HepG2 (cell line): ENCODE results near the gene CNDP1. TPM values are rescaled to one million over a fixed set of nuclear protein-coding genes. Genes with fewer than 3 reads are reported as not detected.
A peak's percentile ranks its signal among the peaks of the same experiment; 100 is the strongest.

Source experiments
- CCAR2 ChIP-seq: fragments of 200-400 bp; formaldehyde crosslinking; optimal IDR thresholded peaks from 2 replicates; pipeline ENCODE3; 2018; ENCODE audit warnings: low read depth, mild to moderate bottlenecking, low read length, moderate library complexity
- HMG20A ChIP-seq: IDR thresholded peaks from 2 replicates; pipeline ENCODE4 v1.6.1; 2016; ENCODE audit warnings: borderline replicate concordance
- LCORL ChIP-seq, 2 experiments: fragments of 450-650 bp in 1 of 2; sonication (generic) in 1 of 2; formaldehyde crosslinking in 1 of 2; IDR thresholded peaks; 2 replicates each; pipeline versions ENCODE4 v1.5.0 to v1.6.1; 2017 to 2020; ENCODE audit warnings: antibody characterized with exemption in 1 of 2, missing genetic modification reagents in 1 of 2
- MAZ ChIP-seq, 2 experiments: sonication (generic) in 1 of 2; formaldehyde crosslinking in 1 of 2; IDR thresholded peaks; 2 replicates each; pipeline versions ENCODE4 v1.5.0 to v1.6.1; 2012 to 2020; ENCODE audit warnings: low read depth in 2 of 2, mild to moderate bottlenecking in 2 of 2, borderline replicate concordance in 1 of 2, improper control_type of control experiment in 1 of 2, low read length in 1 of 2, missing genetic modification reagents in 1 of 2, moderate library complexity in 1 of 2
- MBD4 ChIP-seq: IDR thresholded peaks from 2 replicates; pipeline ENCODE4 v1.6.1; 2012; ENCODE audit warnings: low read length, inconsistent platforms, borderline replicate concordance
- NFATC3 ChIP-seq: sonication (generic); formaldehyde crosslinking; IDR thresholded peaks from 2 replicates; pipeline ENCODE4 v1.5.1; 2020; ENCODE audit warnings: mild to moderate bottlenecking, missing genetic modification reagents
- ZNF136 ChIP-seq: sonication (generic); formaldehyde crosslinking; IDR thresholded peaks from 2 replicates; pipeline ENCODE4 v1.8.1; 2022; ENCODE audit warnings: low read depth, mild to moderate bottlenecking, moderate library complexity, missing genetic modification reagents
- ZNF282 ChIP-seq: fragments of 450-650 bp; IDR thresholded peaks from 2 replicates; pipeline ENCODE4 v1.6.1; 2018; ENCODE audit not compliant: partially characterized antibody
- ZNF530 ChIP-seq: sonication (generic); formaldehyde crosslinking; IDR thresholded peaks from 2 replicates; pipeline ENCODE4 v1.5.0; 2020; ENCODE audit warnings: low read depth, mild to moderate bottlenecking, missing genetic modification reagents
- ZNF556 ChIP-seq: sonication (generic); formaldehyde crosslinking; IDR thresholded peaks from 2 replicates; pipeline ENCODE4 v1.4.0; 2020; ENCODE audit warnings: mild to moderate bottlenecking, missing genetic modification reagents, borderline replicate concordance
- ZNF737 ChIP-seq: sonication (generic); formaldehyde crosslinking; IDR thresholded peaks from 2 replicates; pipeline ENCODE4 v1.5.0; 2020; ENCODE audit warnings: missing genetic modification reagents, mild to moderate bottlenecking, borderline replicate concordance
- polyA plus RNA-seq, 8 experiments: library from polyadenylated mRNA; depleted of rRNA in 3 of 8; stranded (reverse) in 7 of 8; unstranded in 1 of 8; fragments of >200 nt; fragmentation: Illumina TruSeq in 4 of 8; extraction: Trizol in 4 of 8; gene quantifications; 2 replicates each; pipeline versions ENCODE4 v1.2.1 to v1.2.3, GENCODE V29; 2011 to 2016; ENCODE audit warnings: low read depth in 4 of 8, missing spikeins in 1 of 8, mixed read lengths in 1 of 8; ENCODE audit not compliant: insufficient read depth in 1 of 8
- total RNA-seq, 5 experiments: library from RNA; depleted of rRNA; stranded (reverse); fragments of >200 nt; fragmentation: Illumina TruSeq; extraction: Trizol; gene quantifications; 2 replicates each; pipeline ENCODE4 v1.2.3, GENCODE V29; 2016; ENCODE audit warnings: low read depth in 1 of 5
- TF ChIP-seq, protein P1 (sequence below): IDR thresholded peaks from 2 replicates; pipeline ENCODE4 v1.6.1; 2016; ENCODE audit warnings: low read depth
- TF ChIP-seq, protein P2 (sequence below): IDR thresholded peaks from 2 replicates; pipeline ENCODE4 v1.6.1; 2012; ENCODE audit warnings: low read length, improper control_type of control experiment
- TF ChIP-seq, protein P3 (sequence below): sonication (generic); formaldehyde crosslinking; IDR thresholded peaks from 2 replicates; pipeline ENCODE4 v1.4.0; 2020; ENCODE audit warnings: mild to moderate bottlenecking, missing genetic modification reagents
- TF ChIP-seq, protein P4 (sequence below): sonication (generic); formaldehyde crosslinking; IDR thresholded peaks from 2 replicates; pipeline ENCODE4 v1.4.0; 2020; ENCODE audit warnings: missing genetic modification reagents, borderline replicate concordance

CNDP1 gene
- total and polyA plus RNA-seq, 2 of the 13 experiments (the other 11 are each of a cell fraction or from before 2014, with no cell fraction given) = 0.01 TPM; not detected in 1

DNA sequence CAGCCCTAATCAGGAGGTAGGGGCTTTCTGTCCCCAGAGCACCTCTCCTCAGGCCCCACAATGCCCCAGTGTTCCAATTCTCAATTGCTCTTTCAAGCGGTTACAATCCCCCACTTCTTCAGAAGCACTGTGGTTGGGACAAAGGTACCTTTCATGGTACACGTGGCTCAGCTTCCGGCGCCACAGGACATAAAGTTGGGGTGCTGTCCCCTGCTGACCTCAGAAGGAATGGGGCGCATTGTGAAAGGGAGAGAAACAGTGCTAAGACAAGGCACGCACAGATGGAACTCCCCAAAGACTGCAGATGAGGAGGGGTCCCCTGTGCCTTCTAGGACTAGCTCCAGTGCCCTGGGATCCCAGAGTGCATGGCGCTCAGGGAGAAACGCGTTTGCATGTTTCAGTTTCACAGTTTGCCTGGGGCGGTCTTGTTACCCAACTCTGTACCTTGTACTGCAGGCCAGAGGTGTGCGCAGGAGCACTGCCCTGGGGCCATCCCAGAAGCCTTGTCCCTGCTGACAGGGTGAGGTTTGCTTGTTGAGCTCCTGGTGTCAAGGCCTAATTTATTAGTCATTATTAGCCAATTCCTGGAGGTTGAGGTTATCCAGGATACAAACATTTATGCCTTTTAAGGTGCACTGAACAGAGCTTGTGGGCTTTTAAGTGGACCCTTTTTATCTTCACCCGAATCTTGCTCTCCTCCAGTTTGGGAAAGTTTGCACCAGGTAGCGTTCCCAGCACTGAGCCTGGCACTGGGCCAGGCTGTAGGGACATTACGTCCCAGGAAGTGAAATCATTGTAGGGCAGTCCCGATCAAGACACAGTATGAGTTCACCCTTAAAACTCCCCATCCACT is 7.6 kb downstream of the CNDP1 start (continued):
- TF ChIP-seq LCORL (IDR thresholded peaks at IDR 0.05) (peak; percentile 61; the same call in 1 of the 2 replicates), LCORL (CRISPR knock-in tag; IDR thresholded peaks at IDR 0.05) (peak; percentile 97), CCAR2 (no peak), ZNF737 (CRISPR knock-in tag) (no peak; the same call in 1 of the 2 replicates), ZNF556 (CRISPR knock-in tag) (peak; percentile 95), NFATC3 (CRISPR knock-in tag) (no peak), MAZ (IDR thresholded peaks at IDR 0.05; ENCODE audit: borderline replicate concordance, low read depth, low read length) (peak; percentile 44; the same call in 1 of the 2 replicates), MAZ (CRISPR knock-in tag; IDR thresholded peaks at IDR 0.05; ENCODE audit: low read depth) (peak; percentile 58), MBD4 (no peak), HMG20A (CRISPR knock-in tag) (peak; percentile 72; the same call in 1 of the 2 replicates), ZNF136 (CRISPR knock-in tag) (0 out of 2 replicates have a peak, but pooled peaks have one; percentile 56), ZNF530 (CRISPR knock-in tag) (no peak), ZNF282 (no peak)
- TF ChIP-seq, protein P1, sequence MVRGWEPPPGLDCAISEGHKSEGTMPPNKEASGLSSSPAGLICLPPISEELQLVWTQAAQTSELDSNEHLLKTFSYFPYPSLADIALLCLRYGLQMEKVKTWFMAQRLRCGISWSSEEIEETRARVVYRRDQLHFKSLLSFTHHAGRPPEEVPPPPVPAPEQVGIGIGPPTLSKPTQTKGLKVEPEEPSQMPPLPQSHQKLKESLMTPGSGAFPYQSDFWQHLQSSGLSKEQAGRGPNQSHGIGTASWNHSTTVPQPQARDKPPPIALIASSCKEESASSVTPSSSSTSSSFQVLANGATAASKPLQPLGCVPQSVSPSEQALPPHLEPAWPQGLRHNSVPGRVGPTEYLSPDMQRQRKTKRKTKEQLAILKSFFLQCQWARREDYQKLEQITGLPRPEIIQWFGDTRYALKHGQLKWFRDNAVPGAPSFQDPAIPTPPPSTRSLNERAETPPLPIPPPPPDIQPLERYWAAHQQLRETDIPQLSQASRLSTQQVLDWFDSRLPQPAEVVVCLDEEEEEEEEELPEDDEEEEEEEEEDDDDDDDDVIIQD = peak; percentile 62
- TF ChIP-seq, protein P2, sequence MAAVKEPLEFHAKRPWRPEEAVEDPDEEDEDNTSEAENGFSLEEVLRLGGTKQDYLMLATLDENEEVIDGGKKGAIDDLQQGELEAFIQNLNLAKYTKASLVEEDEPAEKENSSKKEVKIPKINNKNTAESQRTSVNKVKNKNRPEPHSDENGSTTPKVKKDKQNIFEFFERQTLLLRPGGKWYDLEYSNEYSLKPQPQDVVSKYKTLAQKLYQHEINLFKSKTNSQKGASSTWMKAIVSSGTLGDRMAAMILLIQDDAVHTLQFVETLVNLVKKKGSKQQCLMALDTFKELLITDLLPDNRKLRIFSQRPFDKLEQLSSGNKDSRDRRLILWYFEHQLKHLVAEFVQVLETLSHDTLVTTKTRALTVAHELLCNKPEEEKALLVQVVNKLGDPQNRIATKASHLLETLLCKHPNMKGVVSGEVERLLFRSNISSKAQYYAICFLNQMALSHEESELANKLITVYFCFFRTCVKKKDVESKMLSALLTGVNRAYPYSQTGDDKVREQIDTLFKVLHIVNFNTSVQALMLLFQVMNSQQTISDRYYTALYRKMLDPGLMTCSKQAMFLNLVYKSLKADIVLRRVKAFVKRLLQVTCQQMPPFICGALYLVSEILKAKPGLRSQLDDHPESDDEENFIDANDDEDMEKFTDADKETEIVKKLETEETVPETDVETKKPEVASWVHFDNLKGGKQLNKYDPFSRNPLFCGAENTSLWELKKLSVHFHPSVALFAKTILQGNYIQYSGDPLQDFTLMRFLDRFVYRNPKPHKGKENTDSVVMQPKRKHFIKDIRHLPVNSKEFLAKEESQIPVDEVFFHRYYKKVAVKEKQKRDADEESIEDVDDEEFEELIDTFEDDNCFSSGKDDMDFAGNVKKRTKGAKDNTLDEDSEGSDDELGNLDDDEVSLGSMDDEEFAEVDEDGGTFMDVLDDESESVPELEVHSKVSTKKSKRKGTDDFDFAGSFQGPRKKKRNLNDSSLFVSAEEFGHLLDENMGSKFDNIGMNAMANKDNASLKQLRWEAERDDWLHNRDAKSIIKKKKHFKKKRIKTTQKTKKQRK = no peak
- TF ChIP-seq, protein P3, sequence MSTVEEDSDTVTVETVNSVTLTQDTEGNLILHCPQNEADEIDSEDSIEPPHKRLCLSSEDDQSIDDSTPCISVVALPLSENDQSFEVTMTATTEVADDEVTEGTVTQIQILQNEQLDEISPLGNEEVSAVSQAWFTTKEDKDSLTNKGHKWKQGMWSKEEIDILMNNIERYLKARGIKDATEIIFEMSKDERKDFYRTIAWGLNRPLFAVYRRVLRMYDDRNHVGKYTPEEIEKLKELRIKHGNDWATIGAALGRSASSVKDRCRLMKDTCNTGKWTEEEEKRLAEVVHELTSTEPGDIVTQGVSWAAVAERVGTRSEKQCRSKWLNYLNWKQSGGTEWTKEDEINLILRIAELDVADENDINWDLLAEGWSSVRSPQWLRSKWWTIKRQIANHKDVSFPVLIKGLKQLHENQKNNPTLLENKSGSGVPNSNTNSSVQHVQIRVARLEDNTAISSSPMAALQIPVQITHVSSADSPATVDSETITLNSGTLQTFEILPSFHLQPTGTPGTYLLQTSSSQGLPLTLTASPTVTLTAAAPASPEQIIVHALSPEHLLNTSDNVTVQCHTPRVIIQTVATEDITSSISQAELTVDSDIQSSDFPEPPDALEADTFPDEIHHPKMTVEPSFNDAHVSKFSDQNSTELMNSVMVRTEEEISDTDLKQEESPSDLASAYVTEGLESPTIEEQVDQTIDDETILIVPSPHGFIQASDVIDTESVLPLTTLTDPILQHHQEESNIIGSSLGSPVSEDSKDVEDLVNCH (CRISPR knock-in tag) = no peak
- TF ChIP-seq, protein P4, sequence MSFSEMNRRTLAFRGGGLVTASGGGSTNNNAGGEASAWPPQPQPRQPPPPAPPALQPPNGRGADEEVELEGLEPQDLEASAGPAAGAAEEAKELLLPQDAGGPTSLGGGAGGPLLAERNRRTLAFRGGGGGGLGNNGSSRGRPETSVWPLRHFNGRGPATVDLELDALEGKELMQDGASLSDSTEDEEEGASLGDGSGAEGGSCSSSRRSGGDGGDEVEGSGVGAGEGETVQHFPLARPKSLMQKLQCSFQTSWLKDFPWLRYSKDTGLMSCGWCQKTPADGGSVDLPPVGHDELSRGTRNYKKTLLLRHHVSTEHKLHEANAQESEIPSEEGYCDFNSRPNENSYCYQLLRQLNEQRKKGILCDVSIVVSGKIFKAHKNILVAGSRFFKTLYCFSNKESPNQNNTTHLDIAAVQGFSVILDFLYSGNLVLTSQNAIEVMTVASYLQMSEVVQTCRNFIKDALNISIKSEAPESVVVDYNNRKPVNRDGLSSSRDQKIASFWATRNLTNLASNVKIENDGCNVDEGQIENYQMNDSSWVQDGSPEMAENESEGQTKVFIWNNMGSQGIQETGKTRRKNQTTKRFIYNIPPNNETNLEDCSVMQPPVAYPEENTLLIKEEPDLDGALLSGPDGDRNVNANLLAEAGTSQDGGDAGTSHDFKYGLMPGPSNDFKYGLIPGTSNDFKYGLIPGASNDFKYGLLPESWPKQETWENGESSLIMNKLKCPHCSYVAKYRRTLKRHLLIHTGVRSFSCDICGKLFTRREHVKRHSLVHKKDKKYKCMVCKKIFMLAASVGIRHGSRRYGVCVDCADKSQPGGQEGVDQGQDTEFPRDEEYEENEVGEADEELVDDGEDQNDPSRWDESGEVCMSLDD = peak; percentile 97; the same call in 1 of the 2 replicates
